GM12891 (cell line): ENCODE measurements around the gene ACTR5.

Experiments
- POLR2A ChIP-seq: IDR thresholded peaks from 2 replicates; pipeline ENCODE4 v1.6.1; 2011; ENCODE audit warnings: low read depth, low read length, control low read depth
- POLR2AphosphoS5 ChIP-seq: IDR thresholded peaks from 2 replicates; pipeline ENCODE4 v1.6.1; 2011; ENCODE audit warnings: low read depth, low read length, control low read depth
- SPI1 ChIP-seq: IDR thresholded peaks from 2 replicates; pipeline ENCODE4 v1.6.1; 2011; ENCODE audit warnings: low read depth, low read length, control low read depth
- TAF1 ChIP-seq: IDR thresholded peaks from 2 replicates; pipeline ENCODE4 v1.6.1; 2011; ENCODE audit warnings: low read depth, low read length, control low read depth

DNA sequence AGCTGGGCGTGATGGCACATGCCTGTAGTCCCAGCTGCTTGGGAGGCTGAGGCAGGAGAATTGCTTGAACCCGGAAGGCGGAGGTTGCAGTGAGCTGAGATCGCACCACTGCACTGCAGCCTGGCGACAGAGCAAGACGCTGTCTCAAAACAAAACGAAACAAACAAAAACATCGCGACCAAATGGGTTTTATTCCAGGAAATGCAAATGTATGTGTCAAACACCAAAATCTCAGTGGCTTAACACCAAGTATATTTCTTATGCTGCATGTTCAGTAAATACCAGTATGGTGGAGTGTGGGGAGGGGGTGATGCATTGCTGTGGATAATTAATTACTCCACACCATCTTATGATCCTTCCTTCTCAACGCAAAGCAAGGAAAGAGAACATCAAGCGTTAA lies 28.1 kb downstream of the ACTR5 start:
- TF ChIP-seq POLR2AphosphoS5 (no peak), POLR2A (no peak), SPI1 (no peak), TAF1 (no peak)
